Measurements from ENCODE around the gene SPAG4.

SPAG4 gene

GRCh38 chr20:35625584-35626385 lies 10.2 kb downstream of the SPAG4 start:
- FAIRE-seq = no peak

GRCh38 chr20:35626386-35627001 lies 10.9 kb downstream of the SPAG4 start:
- no peak for FAIRE-seq

- no peak for FAIRE-seq
These were observed 11.5 kb downstream of the SPAG4 start for GRCh38 chr20:35627121-35627520.

- FAIRE-seq = no peak
These were observed 14.0 kb downstream of the SPAG4 start for GRCh38 chr20:35629427-35630145.

- FAIRE-seq = no peak
These were observed 15.0 kb downstream of the SPAG4 start for GRCh38 chr20:35630636-35631035.

- FAIRE-seq = no peak
These were observed 17.0 kb downstream of the SPAG4 start for GRCh38 chr20:35632539-35633115.

- FAIRE-seq = no peak
These were observed 20.0 kb downstream of the SPAG4 start for GRCh38 chr20:35635652-35636051.

- FAIRE-seq = no peak
These were observed 20.5 kb downstream of the SPAG4 start for GRCh38 chr20:35636095-35636494.

- no peak for FAIRE-seq
These were observed 21.6 kb downstream of the SPAG4 start for GRCh38 chr20:35637276-35637675.

GRCh38 chr20:35638751-35639150 lies 23.1 kb downstream of the SPAG4 start:
- FAIRE-seq = no peak

GRCh38 chr20:35640724-35641123 lies 25.1 kb downstream of the SPAG4 start:
- FAIRE-seq = no peak

- no peak for FAIRE-seq
These were observed 26.1 kb downstream of the SPAG4 start for GRCh38 chr20:35641743-35642142.

- FAIRE-seq = no peak
These were observed 27.4 kb downstream of the SPAG4 start for GRCh38 chr20:35643045-35643444.

- no peak for FAIRE-seq
These were observed 29.2 kb downstream of the SPAG4 start for GRCh38 chr20:35644806-35645205.

GRCh38 chr20:35648836-35649235 lies 33.2 kb downstream of the SPAG4 start:
- no peak for FAIRE-seq

GRCh38 chr20:35650632-35651031 lies 35.0 kb downstream of the SPAG4 start:
- FAIRE-seq = no peak

GRCh38 chr20:35651958-35652357 lies 36.3 kb downstream of the SPAG4 start:
- FAIRE-seq = no peak

- no peak for FAIRE-seq
These were observed 37.2 kb downstream of the SPAG4 start for GRCh38 chr20:35652641-35653429.

- FAIRE-seq = no peak
These were observed 37.8 kb downstream of the SPAG4 start for GRCh38 chr20:35653430-35653734.

GRCh38 chr20:35653893-35654292 lies 38.3 kb downstream of the SPAG4 start:
- FAIRE-seq = no peak

GRCh38 chr20:35654415-35654814 lies 38.8 kb downstream of the SPAG4 start:
- FAIRE-seq = no peak

GRCh38 chr20:35657271-35657670 lies 41.6 kb downstream of the SPAG4 start:
- no peak for FAIRE-seq
